22Rv1 (cell line): ENCODE measurements around the gene CCL28.

Source experiments
- ZFX ChIP-seq: fragments of 450-650 bp; IDR thresholded peaks from 2 replicates; pipeline ENCODE4 v1.6.1; 2017; ENCODE audit warnings: antibody characterized with exemption, borderline replicate concordance
- TF ChIP-seq, protein P1 (sequence below): fragments of 450-650 bp; IDR thresholded peaks from 2 replicates; pipeline ENCODE4 v1.5.1; 2017; ENCODE audit warnings: mild to moderate bottlenecking

DNA sequence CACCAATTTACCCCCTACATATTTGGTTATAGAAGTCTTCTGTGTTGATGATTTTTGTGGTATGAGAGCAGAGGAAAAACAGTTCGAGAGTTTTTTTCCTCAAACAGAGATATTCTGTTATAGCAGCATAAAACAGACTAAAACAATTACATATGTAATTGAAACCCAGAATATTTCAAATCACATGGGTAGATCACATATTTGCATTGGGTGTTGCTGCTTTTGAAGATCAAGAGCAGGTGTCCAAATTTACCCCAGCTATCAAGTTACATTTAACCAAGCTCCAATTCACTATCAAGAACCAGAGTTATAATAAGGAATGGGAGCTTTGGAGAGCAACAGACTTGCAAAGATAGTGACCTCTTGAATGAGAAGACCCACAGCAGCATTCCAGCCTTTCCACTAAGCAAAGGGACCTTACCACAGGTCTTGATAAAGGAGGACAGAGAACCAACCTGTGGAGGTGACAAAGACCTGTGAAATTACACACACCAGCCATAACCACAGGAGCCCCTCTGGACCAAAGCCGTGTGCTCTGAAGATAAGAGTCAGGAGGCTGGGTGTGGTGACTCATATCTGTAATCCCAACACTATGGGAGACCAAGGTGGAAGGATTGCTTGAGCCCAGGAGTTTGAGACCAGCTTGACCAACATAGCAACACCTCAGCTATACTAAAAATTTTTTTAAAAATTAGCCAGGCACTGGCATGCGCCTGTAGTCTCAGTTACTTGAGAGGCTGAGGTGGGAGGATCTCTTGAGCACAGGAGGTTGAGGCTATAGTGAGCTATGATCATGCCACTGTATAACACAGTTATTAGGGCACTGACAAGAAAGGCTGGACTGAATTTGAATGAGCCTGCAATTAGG, 4.0 kb upstream of the CCL28 start:
- TF ChIP-seq, protein P1, sequence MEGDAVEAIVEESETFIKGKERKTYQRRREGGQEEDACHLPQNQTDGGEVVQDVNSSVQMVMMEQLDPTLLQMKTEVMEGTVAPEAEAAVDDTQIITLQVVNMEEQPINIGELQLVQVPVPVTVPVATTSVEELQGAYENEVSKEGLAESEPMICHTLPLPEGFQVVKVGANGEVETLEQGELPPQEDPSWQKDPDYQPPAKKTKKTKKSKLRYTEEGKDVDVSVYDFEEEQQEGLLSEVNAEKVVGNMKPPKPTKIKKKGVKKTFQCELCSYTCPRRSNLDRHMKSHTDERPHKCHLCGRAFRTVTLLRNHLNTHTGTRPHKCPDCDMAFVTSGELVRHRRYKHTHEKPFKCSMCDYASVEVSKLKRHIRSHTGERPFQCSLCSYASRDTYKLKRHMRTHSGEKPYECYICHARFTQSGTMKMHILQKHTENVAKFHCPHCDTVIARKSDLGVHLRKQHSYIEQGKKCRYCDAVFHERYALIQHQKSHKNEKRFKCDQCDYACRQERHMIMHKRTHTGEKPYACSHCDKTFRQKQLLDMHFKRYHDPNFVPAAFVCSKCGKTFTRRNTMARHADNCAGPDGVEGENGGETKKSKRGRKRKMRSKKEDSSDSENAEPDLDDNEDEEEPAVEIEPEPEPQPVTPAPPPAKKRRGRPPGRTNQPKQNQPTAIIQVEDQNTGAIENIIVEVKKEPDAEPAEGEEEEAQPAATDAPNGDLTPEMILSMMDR = no peak
- TF ChIP-seq ZFX = no peak
